ENCODE results near the gene TLR1. TPM values are rescaled to one million over a fixed set of nuclear protein-coding genes. Genes with fewer than 3 reads are reported as not detected.

Gene TLR1
- total RNA-seq, 1 experiment from 2014 or later = 0.28 TPM

DNA sequence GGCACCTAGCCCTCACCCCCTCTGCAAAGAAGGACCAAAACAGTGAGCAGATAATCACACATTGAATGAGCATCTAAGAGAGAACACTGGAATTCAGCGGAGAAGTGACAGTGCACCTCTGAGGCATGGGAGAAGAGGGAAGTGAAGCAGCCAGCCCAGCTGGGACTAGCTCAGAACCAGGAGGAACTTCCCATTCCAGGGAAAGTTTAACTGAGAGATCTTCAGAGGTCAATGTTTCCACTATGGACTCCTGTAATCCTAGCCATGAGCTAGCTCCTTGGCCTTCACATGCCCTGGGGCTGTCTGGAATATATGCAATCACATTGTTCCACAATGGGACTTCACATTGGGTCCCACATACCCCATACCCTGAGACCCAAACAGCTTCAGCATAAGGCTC lies 27.6 kb upstream of the TLR1 start (continued):
- TF ChIP-seq, protein P1, sequence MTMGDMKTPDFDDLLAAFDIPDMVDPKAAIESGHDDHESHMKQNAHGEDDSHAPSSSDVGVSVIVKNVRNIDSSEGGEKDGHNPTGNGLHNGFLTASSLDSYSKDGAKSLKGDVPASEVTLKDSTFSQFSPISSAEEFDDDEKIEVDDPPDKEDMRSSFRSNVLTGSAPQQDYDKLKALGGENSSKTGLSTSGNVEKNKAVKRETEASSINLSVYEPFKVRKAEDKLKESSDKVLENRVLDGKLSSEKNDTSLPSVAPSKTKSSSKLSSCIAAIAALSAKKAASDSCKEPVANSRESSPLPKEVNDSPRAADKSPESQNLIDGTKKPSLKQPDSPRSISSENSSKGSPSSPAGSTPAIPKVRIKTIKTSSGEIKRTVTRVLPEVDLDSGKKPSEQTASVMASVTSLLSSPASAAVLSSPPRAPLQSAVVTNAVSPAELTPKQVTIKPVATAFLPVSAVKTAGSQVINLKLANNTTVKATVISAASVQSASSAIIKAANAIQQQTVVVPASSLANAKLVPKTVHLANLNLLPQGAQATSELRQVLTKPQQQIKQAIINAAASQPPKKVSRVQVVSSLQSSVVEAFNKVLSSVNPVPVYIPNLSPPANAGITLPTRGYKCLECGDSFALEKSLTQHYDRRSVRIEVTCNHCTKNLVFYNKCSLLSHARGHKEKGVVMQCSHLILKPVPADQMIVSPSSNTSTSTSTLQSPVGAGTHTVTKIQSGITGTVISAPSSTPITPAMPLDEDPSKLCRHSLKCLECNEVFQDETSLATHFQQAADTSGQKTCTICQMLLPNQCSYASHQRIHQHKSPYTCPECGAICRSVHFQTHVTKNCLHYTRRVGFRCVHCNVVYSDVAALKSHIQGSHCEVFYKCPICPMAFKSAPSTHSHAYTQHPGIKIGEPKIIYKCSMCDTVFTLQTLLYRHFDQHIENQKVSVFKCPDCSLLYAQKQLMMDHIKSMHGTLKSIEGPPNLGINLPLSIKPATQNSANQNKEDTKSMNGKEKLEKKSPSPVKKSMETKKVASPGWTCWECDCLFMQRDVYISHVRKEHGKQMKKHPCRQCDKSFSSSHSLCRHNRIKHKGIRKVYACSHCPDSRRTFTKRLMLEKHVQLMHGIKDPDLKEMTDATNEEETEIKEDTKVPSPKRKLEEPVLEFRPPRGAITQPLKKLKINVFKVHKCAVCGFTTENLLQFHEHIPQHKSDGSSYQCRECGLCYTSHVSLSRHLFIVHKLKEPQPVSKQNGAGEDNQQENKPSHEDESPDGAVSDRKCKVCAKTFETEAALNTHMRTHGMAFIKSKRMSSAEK (CRISPR knock-in tag; IDR thresholded peaks at IDR 0.05; ENCODE audit: borderline replicate concordance) = no peak
- TF ChIP-seq ZNF138 (CRISPR knock-in tag; conservative IDR thresholded peaks at IDR 0.05) (no peak), ETV6 (CRISPR knock-in tag; IDR thresholded peaks at IDR 0.05) (no peak), FOXP1 (CRISPR knock-in tag; IDR thresholded peaks at IDR 0.05; ENCODE audit: borderline replicate concordance) (no peak), HMGA2 (CRISPR knock-in tag; IDR thresholded peaks at IDR 0.05) (no peak), SMAD4 (CRISPR knock-in tag; IDR thresholded peaks at IDR 0.05) (no peak), ZNF396 (CRISPR knock-in tag; IDR thresholded peaks at IDR 0.05; ENCODE audit: borderline replicate concordance) (no peak)
- TF ChIP-seq, protein P2, sequence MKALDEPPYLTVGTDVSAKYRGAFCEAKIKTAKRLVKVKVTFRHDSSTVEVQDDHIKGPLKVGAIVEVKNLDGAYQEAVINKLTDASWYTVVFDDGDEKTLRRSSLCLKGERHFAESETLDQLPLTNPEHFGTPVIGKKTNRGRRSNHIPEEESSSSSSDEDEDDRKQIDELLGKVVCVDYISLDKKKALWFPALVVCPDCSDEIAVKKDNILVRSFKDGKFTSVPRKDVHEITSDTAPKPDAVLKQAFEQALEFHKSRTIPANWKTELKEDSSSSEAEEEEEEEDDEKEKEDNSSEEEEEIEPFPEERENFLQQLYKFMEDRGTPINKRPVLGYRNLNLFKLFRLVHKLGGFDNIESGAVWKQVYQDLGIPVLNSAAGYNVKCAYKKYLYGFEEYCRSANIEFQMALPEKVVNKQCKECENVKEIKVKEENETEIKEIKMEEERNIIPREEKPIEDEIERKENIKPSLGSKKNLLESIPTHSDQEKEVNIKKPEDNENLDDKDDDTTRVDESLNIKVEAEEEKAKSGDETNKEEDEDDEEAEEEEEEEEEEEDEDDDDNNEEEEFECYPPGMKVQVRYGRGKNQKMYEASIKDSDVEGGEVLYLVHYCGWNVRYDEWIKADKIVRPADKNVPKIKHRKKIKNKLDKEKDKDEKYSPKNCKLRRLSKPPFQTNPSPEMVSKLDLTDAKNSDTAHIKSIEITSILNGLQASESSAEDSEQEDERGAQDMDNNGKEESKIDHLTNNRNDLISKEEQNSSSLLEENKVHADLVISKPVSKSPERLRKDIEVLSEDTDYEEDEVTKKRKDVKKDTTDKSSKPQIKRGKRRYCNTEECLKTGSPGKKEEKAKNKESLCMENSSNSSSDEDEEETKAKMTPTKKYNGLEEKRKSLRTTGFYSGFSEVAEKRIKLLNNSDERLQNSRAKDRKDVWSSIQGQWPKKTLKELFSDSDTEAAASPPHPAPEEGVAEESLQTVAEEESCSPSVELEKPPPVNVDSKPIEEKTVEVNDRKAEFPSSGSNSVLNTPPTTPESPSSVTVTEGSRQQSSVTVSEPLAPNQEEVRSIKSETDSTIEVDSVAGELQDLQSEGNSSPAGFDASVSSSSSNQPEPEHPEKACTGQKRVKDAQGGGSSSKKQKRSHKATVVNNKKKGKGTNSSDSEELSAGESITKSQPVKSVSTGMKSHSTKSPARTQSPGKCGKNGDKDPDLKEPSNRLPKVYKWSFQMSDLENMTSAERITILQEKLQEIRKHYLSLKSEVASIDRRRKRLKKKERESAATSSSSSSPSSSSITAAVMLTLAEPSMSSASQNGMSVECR (CRISPR knock-in tag; IDR thresholded peaks at IDR 0.05; ENCODE audit: borderline replicate concordance) = no peak

DNA sequence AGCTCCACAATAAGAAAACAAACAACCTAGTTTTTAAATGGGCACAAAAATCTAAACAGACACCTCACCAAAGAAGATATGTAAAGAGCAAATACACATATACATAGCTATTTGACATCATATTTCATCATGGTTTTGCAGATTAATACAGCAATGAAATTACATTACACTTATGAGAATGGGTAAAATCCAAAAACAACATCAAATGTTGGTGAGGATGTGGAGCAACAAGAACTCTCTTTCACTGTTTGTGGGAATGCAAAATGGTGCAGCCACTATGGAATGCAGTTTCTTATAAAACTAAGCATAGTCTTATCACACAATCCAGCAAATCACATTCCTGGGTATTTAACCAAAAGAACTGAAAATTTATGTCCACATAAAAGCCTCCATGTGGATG lies 27.1 kb upstream of the TLR1 start:
- CTCF ChIA-PET = interaction anchor here (0.9 kb wide), 1 partner anchor 29 kb away, joined by 5 read pairs; no protein-coding TSS in a partner anchor
- H3K27me3 Mint-ChIP-seq (ENCODE audit: low read depth) = no peaks in the 10 kb centered on the region
- H3K36me3 Mint-ChIP-seq = no peaks in the 10 kb centered on the region
- ATAC-seq (no peak), DNase-seq (ENCODE audit: low spot score) (no peak)
- H3K4me3 Mint-ChIP-seq = no peak overlapping the region
- peaks cover 21% of the 10 kb centered on the region for H3K9me3 Mint-ChIP-seq
- POLR2A ChIA-PET = no interaction called here
- no peak overlapping the region for H3K27ac Mint-ChIP-seq
- no peaks in the 10 kb centered on the region for H3K4me1 Mint-ChIP-seq
- TF ChIP-seq ELF4 (CRISPR knock-in tag; IDR thresholded peaks at IDR 0.05; ENCODE audit: low read depth) = no peak
- no peak for TF ChIP-seq JUN (CRISPR knock-in tag; IDR thresholded peaks at IDR 0.05)
- no peak for TF ChIP-seq ZNF263 (CRISPR knock-in tag; IDR thresholded peaks at IDR 0.05; ENCODE audit: low read depth)
- TF ChIP-seq, protein P3, sequence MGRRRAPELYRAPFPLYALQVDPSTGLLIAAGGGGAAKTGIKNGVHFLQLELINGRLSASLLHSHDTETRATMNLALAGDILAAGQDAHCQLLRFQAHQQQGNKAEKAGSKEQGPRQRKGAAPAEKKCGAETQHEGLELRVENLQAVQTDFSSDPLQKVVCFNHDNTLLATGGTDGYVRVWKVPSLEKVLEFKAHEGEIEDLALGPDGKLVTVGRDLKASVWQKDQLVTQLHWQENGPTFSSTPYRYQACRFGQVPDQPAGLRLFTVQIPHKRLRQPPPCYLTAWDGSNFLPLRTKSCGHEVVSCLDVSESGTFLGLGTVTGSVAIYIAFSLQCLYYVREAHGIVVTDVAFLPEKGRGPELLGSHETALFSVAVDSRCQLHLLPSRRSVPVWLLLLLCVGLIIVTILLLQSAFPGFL (CRISPR knock-in tag; IDR thresholded peaks at IDR 0.05; ENCODE audit: borderline replicate concordance) = no peak
- TF ChIP-seq FOXP1 (CRISPR knock-in tag; IDR thresholded peaks at IDR 0.05; ENCODE audit: borderline replicate concordance) = no peak
- no peak for TF ChIP-seq TCF7 (CRISPR knock-in tag; IDR thresholded peaks at IDR 0.05; ENCODE audit: low read depth)
- TF ChIP-seq ZMAT4 (CRISPR knock-in tag; IDR thresholded peaks at IDR 0.05) = no peak
- no peak for TF ChIP-seq FOXK1 (CRISPR knock-in tag; IDR thresholded peaks at IDR 0.05)
- no peak for TF ChIP-seq MYBL2 (CRISPR knock-in tag; IDR thresholded peaks at IDR 0.05)
- TF ChIP-seq, protein P2 (CRISPR knock-in tag; IDR thresholded peaks at IDR 0.05; ENCODE audit: borderline replicate concordance) = no peak
- TF ChIP-seq SMAD4 (CRISPR knock-in tag; IDR thresholded peaks at IDR 0.05) = no peak
- TF ChIP-seq, protein P4, sequence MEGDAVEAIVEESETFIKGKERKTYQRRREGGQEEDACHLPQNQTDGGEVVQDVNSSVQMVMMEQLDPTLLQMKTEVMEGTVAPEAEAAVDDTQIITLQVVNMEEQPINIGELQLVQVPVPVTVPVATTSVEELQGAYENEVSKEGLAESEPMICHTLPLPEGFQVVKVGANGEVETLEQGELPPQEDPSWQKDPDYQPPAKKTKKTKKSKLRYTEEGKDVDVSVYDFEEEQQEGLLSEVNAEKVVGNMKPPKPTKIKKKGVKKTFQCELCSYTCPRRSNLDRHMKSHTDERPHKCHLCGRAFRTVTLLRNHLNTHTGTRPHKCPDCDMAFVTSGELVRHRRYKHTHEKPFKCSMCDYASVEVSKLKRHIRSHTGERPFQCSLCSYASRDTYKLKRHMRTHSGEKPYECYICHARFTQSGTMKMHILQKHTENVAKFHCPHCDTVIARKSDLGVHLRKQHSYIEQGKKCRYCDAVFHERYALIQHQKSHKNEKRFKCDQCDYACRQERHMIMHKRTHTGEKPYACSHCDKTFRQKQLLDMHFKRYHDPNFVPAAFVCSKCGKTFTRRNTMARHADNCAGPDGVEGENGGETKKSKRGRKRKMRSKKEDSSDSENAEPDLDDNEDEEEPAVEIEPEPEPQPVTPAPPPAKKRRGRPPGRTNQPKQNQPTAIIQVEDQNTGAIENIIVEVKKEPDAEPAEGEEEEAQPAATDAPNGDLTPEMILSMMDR (IDR thresholded peaks at IDR 0.05) = no peak
